HL-60 (cell line): ENCODE results near the gene MCM5.
A peak's percentile ranks its signal among the peaks of the same experiment; 100 is the strongest.
"Not testable (repeated sequence)": the region's sequence is repeated elsewhere in the genome, so short reads cannot be mapped to it uniquely, and the experiment has no call there.

Source experiments
- DNase-seq, 2 experiments: peaks; one replicate each; pipeline ENCODE4 v3.0.0-alpha.2; 2010 to 2020; ENCODE audit warnings: low read depth in 1 of 2, low spot score in 1 of 2
- H3K27ac ChIP-seq: fragments of 250-450 bp; sonication (Bioruptor Pico); replicated peaks from 2 replicates; pipeline ENCODE4 v1.5.1; 2020; ENCODE audit warnings: mild to moderate bottlenecking, moderate library complexity
- H3K27me3 ChIP-seq: fragments of 250-450 bp; sonication (Bioruptor Pico); 2 replicates; pipeline ENCODE4 v1.5.1; 2021; ENCODE audit warnings: mild to moderate bottlenecking, moderate library complexity; ENCODE audit not compliant: insufficient read depth, poor library complexity, severe bottlenecking
- H3K4me3 ChIP-seq: replicated peaks from 2 replicates; pipeline ENCODE4 v1.5.1; 2011; ENCODE audit warnings: mild to moderate bottlenecking, control low read depth, low read length; ENCODE audit not compliant: insufficient read depth
- GABPA ChIP-seq: IDR thresholded peaks from 2 replicates; pipeline ENCODE4 v1.6.1; 2012; ENCODE audit warnings: low read depth
- POLR2AphosphoS5 ChIP-seq: IDR thresholded peaks from 2 replicates; pipeline ENCODE4 v1.6.1; 2012; ENCODE audit warnings: low read depth
- SPI1 ChIP-seq: IDR thresholded peaks from 2 replicates; pipeline ENCODE4 v1.6.1; 2012; ENCODE audit warnings: low read depth, mild to moderate bottlenecking, borderline replicate concordance
- TF ChIP-seq, protein P1 (sequence below): IDR thresholded peaks from one replicate; pipeline ENCODE4 v1.5.1; 2011; ENCODE audit warnings: low read length, control low read depth, inconsistent platforms; ENCODE audit not compliant: insufficient read depth
- TF ChIP-seq, protein P2 (sequence below): IDR thresholded peaks from 2 replicates; pipeline ENCODE4 v1.6.1; 2012; ENCODE audit warnings: low read depth; ENCODE audit not compliant: insufficient replicate concordance

MCM5 gene

DNA sequence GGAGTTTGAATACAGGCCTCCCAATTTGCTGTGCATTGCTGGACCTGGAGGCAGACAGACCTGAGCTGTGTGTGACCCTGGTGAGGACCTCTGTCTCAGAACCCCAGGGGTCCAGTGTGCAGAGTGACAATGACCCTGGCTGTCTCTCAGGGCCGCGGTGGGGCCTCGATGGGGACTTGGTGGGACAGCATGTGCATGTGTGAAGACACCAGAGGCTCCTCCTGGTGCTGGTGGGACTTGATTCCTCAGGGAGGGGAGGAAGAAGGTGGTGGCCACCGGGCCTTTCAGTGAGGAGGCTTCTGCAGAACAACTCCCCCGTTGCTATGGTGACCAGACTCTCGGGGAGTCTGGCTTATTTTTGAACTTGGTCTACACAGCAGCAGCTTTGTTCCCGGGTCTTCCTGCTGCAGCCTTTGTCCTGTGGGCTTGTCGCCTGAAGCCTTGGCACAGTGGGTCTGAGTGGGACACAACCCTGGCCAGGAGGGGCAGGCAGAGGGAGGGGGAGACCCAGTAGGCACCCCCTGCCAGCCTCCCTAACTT is 35.3 kb downstream of the MCM5 start:
- DNase-seq: no peak
- no peak for TF ChIP-seq GABPA
- TF ChIP-seq, protein P1, sequence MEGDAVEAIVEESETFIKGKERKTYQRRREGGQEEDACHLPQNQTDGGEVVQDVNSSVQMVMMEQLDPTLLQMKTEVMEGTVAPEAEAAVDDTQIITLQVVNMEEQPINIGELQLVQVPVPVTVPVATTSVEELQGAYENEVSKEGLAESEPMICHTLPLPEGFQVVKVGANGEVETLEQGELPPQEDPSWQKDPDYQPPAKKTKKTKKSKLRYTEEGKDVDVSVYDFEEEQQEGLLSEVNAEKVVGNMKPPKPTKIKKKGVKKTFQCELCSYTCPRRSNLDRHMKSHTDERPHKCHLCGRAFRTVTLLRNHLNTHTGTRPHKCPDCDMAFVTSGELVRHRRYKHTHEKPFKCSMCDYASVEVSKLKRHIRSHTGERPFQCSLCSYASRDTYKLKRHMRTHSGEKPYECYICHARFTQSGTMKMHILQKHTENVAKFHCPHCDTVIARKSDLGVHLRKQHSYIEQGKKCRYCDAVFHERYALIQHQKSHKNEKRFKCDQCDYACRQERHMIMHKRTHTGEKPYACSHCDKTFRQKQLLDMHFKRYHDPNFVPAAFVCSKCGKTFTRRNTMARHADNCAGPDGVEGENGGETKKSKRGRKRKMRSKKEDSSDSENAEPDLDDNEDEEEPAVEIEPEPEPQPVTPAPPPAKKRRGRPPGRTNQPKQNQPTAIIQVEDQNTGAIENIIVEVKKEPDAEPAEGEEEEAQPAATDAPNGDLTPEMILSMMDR: no peak
- no peak for TF ChIP-seq POLR2AphosphoS5
- TF ChIP-seq, protein P2, sequence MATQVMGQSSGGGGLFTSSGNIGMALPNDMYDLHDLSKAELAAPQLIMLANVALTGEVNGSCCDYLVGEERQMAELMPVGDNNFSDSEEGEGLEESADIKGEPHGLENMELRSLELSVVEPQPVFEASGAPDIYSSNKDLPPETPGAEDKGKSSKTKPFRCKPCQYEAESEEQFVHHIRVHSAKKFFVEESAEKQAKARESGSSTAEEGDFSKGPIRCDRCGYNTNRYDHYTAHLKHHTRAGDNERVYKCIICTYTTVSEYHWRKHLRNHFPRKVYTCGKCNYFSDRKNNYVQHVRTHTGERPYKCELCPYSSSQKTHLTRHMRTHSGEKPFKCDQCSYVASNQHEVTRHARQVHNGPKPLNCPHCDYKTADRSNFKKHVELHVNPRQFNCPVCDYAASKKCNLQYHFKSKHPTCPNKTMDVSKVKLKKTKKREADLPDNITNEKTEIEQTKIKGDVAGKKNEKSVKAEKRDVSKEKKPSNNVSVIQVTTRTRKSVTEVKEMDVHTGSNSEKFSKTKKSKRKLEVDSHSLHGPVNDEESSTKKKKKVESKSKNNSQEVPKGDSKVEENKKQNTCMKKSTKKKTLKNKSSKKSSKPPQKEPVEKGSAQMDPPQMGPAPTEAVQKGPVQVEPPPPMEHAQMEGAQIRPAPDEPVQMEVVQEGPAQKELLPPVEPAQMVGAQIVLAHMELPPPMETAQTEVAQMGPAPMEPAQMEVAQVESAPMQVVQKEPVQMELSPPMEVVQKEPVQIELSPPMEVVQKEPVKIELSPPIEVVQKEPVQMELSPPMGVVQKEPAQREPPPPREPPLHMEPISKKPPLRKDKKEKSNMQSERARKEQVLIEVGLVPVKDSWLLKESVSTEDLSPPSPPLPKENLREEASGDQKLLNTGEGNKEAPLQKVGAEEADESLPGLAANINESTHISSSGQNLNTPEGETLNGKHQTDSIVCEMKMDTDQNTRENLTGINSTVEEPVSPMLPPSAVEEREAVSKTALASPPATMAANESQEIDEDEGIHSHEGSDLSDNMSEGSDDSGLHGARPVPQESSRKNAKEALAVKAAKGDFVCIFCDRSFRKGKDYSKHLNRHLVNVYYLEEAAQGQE: no peak
- no peak for TF ChIP-seq SPI1
- no peak overlapping the region for H3K4me3 ChIP-seq
- H3K27me3 ChIP-seq: no peaks in the 10 kb centered on the region
- H3K27ac ChIP-seq: no peak overlapping the region

DNA sequence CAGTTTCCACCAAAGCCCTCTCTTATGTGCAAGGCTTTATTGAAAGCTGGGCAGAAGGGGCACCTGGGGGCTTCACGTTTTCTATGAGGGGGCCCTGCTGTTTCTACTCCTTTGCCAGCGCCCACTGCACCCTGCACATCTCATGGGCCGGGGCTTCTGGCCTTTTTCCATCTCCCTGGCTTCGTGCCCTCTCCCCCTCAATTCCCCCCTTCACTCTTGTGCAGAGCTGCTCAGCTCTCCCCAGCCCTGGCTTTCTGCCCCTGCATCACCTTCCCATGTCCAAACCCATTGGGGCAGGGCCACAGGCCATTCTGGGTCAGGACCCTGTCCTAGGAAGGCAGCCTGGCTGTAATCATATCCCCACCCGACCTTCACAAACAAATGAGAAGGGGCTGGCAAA is 36.5 kb downstream of the MCM5 start:
- Histone ChIP-seq H3K4me3 (no peak overlapping the region), H3K27ac (no peak overlapping the region), H3K27me3 (no peaks in the 10 kb centered on the region)
- TF ChIP-seq, protein P1: no peak
- TF ChIP-seq SPI1: no peak
- TF ChIP-seq GABPA: no peak
- TF ChIP-seq, protein P2: no peak
- no peak for TF ChIP-seq POLR2AphosphoS5
- DNase-seq: no peak

DNA sequence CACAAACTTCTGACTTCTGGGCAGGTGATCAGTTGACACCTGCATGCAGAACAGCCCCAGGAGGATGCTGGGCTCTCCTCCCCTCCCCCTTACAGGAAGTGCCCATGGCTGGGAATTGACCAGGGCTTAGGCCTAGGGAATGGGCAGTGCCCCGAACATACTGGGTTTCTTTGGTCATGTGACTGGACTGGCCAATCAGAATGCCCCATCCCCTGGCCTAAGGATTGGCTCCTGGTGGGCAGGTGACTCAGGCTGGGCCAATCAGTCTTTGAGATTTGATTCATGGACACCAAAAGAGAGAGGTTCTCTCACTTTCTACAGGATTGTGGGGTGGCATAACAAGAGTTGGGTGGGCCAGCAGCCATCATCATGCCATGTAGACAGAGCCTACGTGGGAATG is 37.1 kb downstream of the MCM5 start:
- peak in 1 of 2 experiments; percentile 13 for DNase-seq
- H3K27ac ChIP-seq: no peak overlapping the region

DNA sequence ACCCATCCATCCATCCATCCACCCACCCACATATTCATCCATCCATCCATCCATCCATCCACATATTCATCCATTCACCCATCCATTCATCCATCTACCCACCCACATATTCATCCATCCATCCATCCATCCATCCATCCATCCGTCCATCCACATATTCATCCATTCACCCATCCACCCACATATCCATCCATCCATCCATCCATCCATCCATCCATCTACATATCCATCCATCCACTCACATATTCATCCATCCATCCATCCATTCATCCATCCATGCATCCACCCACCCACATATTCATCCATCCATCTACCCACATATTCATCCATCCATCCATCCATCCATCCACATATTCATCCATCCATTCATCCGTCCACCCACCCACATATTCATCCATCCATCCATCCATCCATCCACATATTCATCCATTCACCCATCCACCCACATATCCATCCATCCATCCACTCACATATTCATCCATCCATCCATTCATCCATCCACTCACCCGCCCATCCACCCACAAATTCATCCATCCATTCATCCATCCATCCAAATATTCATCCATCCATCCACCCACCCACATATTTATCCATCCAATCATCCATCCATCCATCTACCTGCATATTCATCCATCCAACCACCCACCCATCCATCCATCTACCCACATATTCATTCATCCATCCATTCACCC is 38.9 kb downstream of the MCM5 start:
- not testable (repeated sequence) for H3K4me3 ChIP-seq, H3K27me3 ChIP-seq, DNase-seq, H3K27ac ChIP-seq

More for the DNA sequence above, 37.1 kb downstream of the MCM5 start:
- Histone ChIP-seq H3K27me3 (no peaks in the 10 kb centered on the region), H3K4me3 (no peak overlapping the region)
- TF ChIP-seq GABPA (no peak), POLR2AphosphoS5 (no peak), SPI1 (no peak)
- TF ChIP-seq, protein P1: no peak
- TF ChIP-seq, protein P2: no peak
